ENCODE results near the gene RAB11FIP4. TPM values are rescaled to one million over a fixed set of nuclear protein-coding genes. Genes with fewer than 3 reads are reported as not detected.

The RAB11FIP4 gene
- total and polyA plus RNA-seq, 2 of the 13 experiments (the other 11 are each of a cell fraction or from before 2014, with no cell fraction given) = 28.0 to 89.3 TPM

GRCh38 chr17:31476525-31477416 lies 85.3 kb downstream of the RAB11FIP4 start (continued):
- TF ChIP-seq HINFP (CRISPR knock-in tag; IDR thresholded peaks at IDR 0.05; ENCODE audit: low read depth) (no peak), PITX1 (CRISPR knock-in tag; IDR thresholded peaks at IDR 0.05) (0 out of 2 replicates have a peak, but pooled peaks have one; percentile 37), AHDC1 (CRISPR knock-in tag; IDR thresholded peaks at IDR 0.05; ENCODE audit: borderline replicate concordance) (peak; percentile 48; the same call in 1 of the 2 replicates), CCDC6 (CRISPR knock-in tag; IDR thresholded peaks at IDR 0.05) (no peak), ZBTB46 (CRISPR knock-in tag; IDR thresholded peaks at IDR 0.05; ENCODE audit: borderline replicate concordance) (no peak), GATAD2A (CRISPR knock-in tag; IDR thresholded peaks at IDR 0.05) (peak; percentile 70), SRF (IDR thresholded peaks at IDR 0.05; ENCODE audit: low read depth, low read length) (no peak), ZNF614 (CRISPR knock-in tag; IDR thresholded peaks at IDR 0.05; ENCODE audit: borderline replicate concordance) (no peak), SMAD1 (CRISPR knock-in tag; IDR thresholded peaks at IDR 0.05; ENCODE audit: borderline replicate concordance, low read depth) (no peak), ZFYVE20 (CRISPR knock-in tag; IDR thresholded peaks at IDR 0.05; ENCODE audit: borderline replicate concordance, low read depth) (no peak), MED1 (CRISPR knock-in tag; IDR thresholded peaks at IDR 0.05) (peak; percentile 69), ATAD3A (CRISPR knock-in tag; IDR thresholded peaks at IDR 0.05) (no peak), ZNF121 (CRISPR knock-in tag; IDR thresholded peaks at IDR 0.05) (peak; percentile 51; the same call in 1 of the 2 replicates), NFKB2 (CRISPR knock-in tag; IDR thresholded peaks at IDR 0.05; ENCODE audit: borderline replicate concordance) (no peak), FOXK2 (IDR thresholded peaks at IDR 0.05) (no peak), GZF1 (CRISPR knock-in tag; IDR thresholded peaks at IDR 0.05) (no peak), MZF1 (CRISPR knock-in tag; IDR thresholded peaks at IDR 0.05; ENCODE audit: borderline replicate concordance) (0 out of 2 replicates have a peak, but pooled peaks have one; percentile 25)

All from HepG2 (cell line).